Measurements from ENCODE around the gene BLTP3B. TPM values are rescaled to one million over a fixed set of nuclear protein-coding genes. Genes with fewer than 3 reads are reported as not detected.
A peak's percentile ranks its signal among the peaks of the same experiment; 100 is the strongest.

The BLTP3B gene
- total RNA-seq, 1 donor from 2014 or later: 19.3 TPM

GRCh38 chr12:100165356-100165755 lies 22.7 kb upstream of the BLTP3B start:
- H3K9me3 Mint-ChIP-seq: no peaks in the 10 kb centered on the region
- no peak for TF ChIP-seq CTCF (IDR thresholded peaks at IDR 0.05; ENCODE audit: unreplicated experiment)
- no peaks in the 10 kb centered on the region for H3K27me3 Mint-ChIP-seq (ENCODE audit: low read depth)
- no peak overlapping the region for H3K27ac Mint-ChIP-seq
- DNase-seq (ENCODE audit: low spot score in 2 of 2, unreplicated experiment in 2 of 2): no peak
- peaks cover 21% of the 10 kb centered on the region for H3K4me1 Mint-ChIP-seq
- H3K36me3 Mint-ChIP-seq: no peaks in the 10 kb centered on the region
- no peak overlapping the region for H3K4me3 Mint-ChIP-seq

GRCh38 chr12:100164153-100164704 lies 21.6 kb upstream of the BLTP3B start:
- H3K36me3 Mint-ChIP-seq: no peaks in the 10 kb centered on the region
- H3K27ac Mint-ChIP-seq: peak overlapping the region; percentile 87
- peak overlapping the region; percentile 71 for H3K4me3 Mint-ChIP-seq
- H3K27me3 Mint-ChIP-seq (ENCODE audit: low read depth): no peaks in the 10 kb centered on the region
- TF ChIP-seq CTCF (IDR thresholded peaks at IDR 0.05; ENCODE audit: unreplicated experiment): no peak
- H3K9me3 Mint-ChIP-seq: peaks cover 4% of the 10 kb centered on the region
- no peak for DNase-seq (ENCODE audit: low spot score in 2 of 2, unreplicated experiment in 2 of 2)
- H3K4me1 Mint-ChIP-seq: peaks cover 16% of the 10 kb centered on the region

- TF ChIP-seq CTCF (IDR thresholded peaks at IDR 0.05; ENCODE audit: unreplicated experiment): no peak
- Mint-ChIP-seq H3K36me3 (no peaks in the 10 kb centered on the region), H3K4me1 (peaks cover 16% of the 10 kb centered on the region), H3K9me3 (peaks cover 4% of the 10 kb centered on the region), H3K27me3 (ENCODE audit: low read depth) (no peaks in the 10 kb centered on the region), H3K4me3 (peak overlapping the region; percentile 71), H3K27ac (peak overlapping the region; percentile 87)
- DNase-seq (ENCODE audit: low spot score in 2 of 2, unreplicated experiment in 2 of 2): peak; percentile 50 to 64
These were observed 20.9 kb upstream of the BLTP3B start for GRCh38 chr12:100163416-100164152.

- no peak overlapping the region for H3K27ac Mint-ChIP-seq
- H3K36me3 Mint-ChIP-seq: no peaks in the 10 kb centered on the region
- H3K4me3 Mint-ChIP-seq: no peak overlapping the region
- no peaks in the 10 kb centered on the region for H3K27me3 Mint-ChIP-seq (ENCODE audit: low read depth)
- peaks cover 17% of the 10 kb centered on the region for H3K4me1 Mint-ChIP-seq
- no peak for DNase-seq (ENCODE audit: low spot score in 2 of 2, unreplicated experiment in 2 of 2)
- peaks cover 4% of the 10 kb centered on the region for H3K9me3 Mint-ChIP-seq
- no peak for TF ChIP-seq CTCF (IDR thresholded peaks at IDR 0.05; ENCODE audit: unreplicated experiment)
These were observed 16.9 kb upstream of the BLTP3B start for GRCh38 chr12:100159391-100160104.

GRCh38 chr12:100158535-100158934 lies 15.9 kb upstream of the BLTP3B start:
- H3K36me3 Mint-ChIP-seq: no peaks in the 10 kb centered on the region
- H3K4me3 Mint-ChIP-seq: no peak overlapping the region
- no peak overlapping the region for H3K27ac Mint-ChIP-seq
- peaks cover 4% of the 10 kb centered on the region for H3K9me3 Mint-ChIP-seq
- DNase-seq (ENCODE audit: low spot score in 2 of 2, unreplicated experiment in 2 of 2): no peak
- peaks cover 8% of the 10 kb centered on the region for H3K4me1 Mint-ChIP-seq
- H3K27me3 Mint-ChIP-seq (ENCODE audit: low read depth): no peaks in the 10 kb centered on the region
- TF ChIP-seq CTCF (IDR thresholded peaks at IDR 0.05; ENCODE audit: unreplicated experiment): no peak
